Sigmoid colon (tissue), 7 donors: ENCODE data around the gene FBXW8. TPM values are rescaled to one million over a fixed set of nuclear protein-coding genes. Genes with fewer than 3 reads are reported as not detected.

Experiments
- DNase-seq: peaks from one replicate; pipeline ENCODE4 v3.0.0-alpha.2; 2019
- H3K27ac ChIP-seq, 4 donors: fragments of 200-600 bp; sonication (generic); one replicate each; pipeline ENCODE4 v1.5.1; 2016 to 2019; ENCODE audit warnings: mild to moderate bottlenecking in 1 of 4
- H3K27me3 ChIP-seq, 3 donors: fragments of 200-600 bp; sonication (generic); one replicate each; pipeline ENCODE4 v1.5.1; 2019; ENCODE audit warnings: mild to moderate bottlenecking in 1 of 3
- H3K36me3 ChIP-seq, 4 donors: fragments of 200-600 bp; sonication (generic); one replicate each; pipeline ENCODE4 v1.5.1; 2016 to 2019
- H3K4me1 ChIP-seq, 4 donors: fragments of 200-600 bp; sonication (generic); one replicate each; pipeline ENCODE4 v1.5.1; 2017 to 2019
- H3K4me3 ChIP-seq, 4 donors: fragments of 200-600 bp; sonication (generic); one replicate each; pipeline ENCODE4 v1.5.1; 2017 to 2019; ENCODE audit warnings: mild to moderate bottlenecking in 2 of 4, moderate library complexity in 1 of 4
- H3K9me3 ChIP-seq, 4 donors: fragments of 200-600 bp in 3 of 4; sonication (generic) in 3 of 4; one replicate each; pipeline versions ENCODE4 v1.5.1 to v1.6.1; 2013 to 2019
- CTCF ChIP-seq, 4 experiments: fragments of 450-650 bp in 3 of 4; fragments of 200-600 bp in 1 of 4; IDR thresholded peaks; one replicate each; pipeline ENCODE4 v1.5.1; 2016 to 2019; ENCODE audit warnings: antibody characterized with exemption in 4 of 4, mild to moderate bottlenecking in 3 of 4, moderate library complexity in 2 of 4
- EP300 ChIP-seq, 4 donors: sonication (generic); formaldehyde crosslinking; IDR thresholded peaks; one replicate each; pipeline ENCODE4 v1.6.1; 2017; ENCODE audit warnings: antibody characterized with exemption in 4 of 4
- POLR2A ChIP-seq, 2 donors: fragments of 450-650 bp; IDR thresholded peaks; one replicate each; pipeline ENCODE4 v1.6.1; 2016; ENCODE audit warnings: antibody characterized with exemption in 2 of 2, mild to moderate bottlenecking in 2 of 2, moderate library complexity in 2 of 2
- POLR2AphosphoS5 ChIP-seq, 4 donors: sonication (generic); formaldehyde crosslinking; IDR thresholded peaks; one replicate each; pipeline ENCODE4 v1.6.1; 2017; ENCODE audit warnings: antibody characterized with exemption in 4 of 4
- WGBS, 2 donors: extraction: QIAGEN DNeasy Blood & Tissue Kit; methylation state at CpG; one replicate each; pipeline ENCODE4 v1.1.7; 2013; 5-methylcytosine and 5-hydroxymethylcytosine counted together
- intact Hi-C: fragments of 100-400 bp; cut with DNase I; formaldehyde crosslinking; loops from one replicate; pipeline ENCODE4 v1.15.1; 2023
- polyA plus RNA-seq, 3 donors: library from polyadenylated mRNA; stranded (reverse); fragments of 200-250 nt; gene quantifications; one replicate each; pipeline ENCODE4 v1.2.3, GENCODE V29; 2013
- total RNA-seq, 4 donors: library from RNA; depleted of rRNA; stranded (reverse); fragments of >200 nt; gene quantifications; one replicate each; pipeline ENCODE4 v1.1.0, GENCODE V29; 2016
- donor health status: healthy with polysubstance abuse.
- donor health status: Bipolar disorder and iron deficiency.
- donor health status: healthy.

The FBXW8 gene
- total and polyA plus RNA-seq, 7 donors, result 2.3 to 19.1 (median 7.7) TPM

- Histone ChIP-seq H3K4me3 (no peak overlapping the region), H3K36me3 (peaks cover 0 to 20% (median 5%) of the 10 kb centered on the region in 4 donors), H3K27me3 (no peaks in the 10 kb centered on the region), H3K4me1 (peaks cover 0 to 38% (median 32%) of the 10 kb centered on the region in 4 donors), H3K9me3 (no peaks in the 10 kb centered on the region), H3K27ac (no peak overlapping the region)
- WGBS, 2 donors, result 82 to 90% methylated on average over 2 of the region's 2 CpGs
- no peak for DNase-seq
- intact Hi-C loops, result no loop called here
- TF ChIP-seq EP300 (IDR thresholded peaks at IDR 0.05), result no peak
- no peak for TF ChIP-seq POLR2A (IDR thresholded peaks at IDR 0.05)
- TF ChIP-seq POLR2AphosphoS5 (IDR thresholded peaks at IDR 0.05), result no peak
- TF ChIP-seq CTCF (IDR thresholded peaks at IDR 0.05), result no peak
Measured at GRCh38 chr12:116933091-116933490, 22.3 kb downstream of the FBXW8 start.

GRCh38 chr12:116933512-116934246 is 22.9 kb downstream of the FBXW8 start:
- DNase-seq, result no peak
- TF ChIP-seq POLR2AphosphoS5 (IDR thresholded peaks at IDR 0.05), result no peak
- TF ChIP-seq EP300 (IDR thresholded peaks at IDR 0.05), result no peak
- no peak for TF ChIP-seq POLR2A (IDR thresholded peaks at IDR 0.05)
- no peak for TF ChIP-seq CTCF (IDR thresholded peaks at IDR 0.05)
- H3K9me3 ChIP-seq, result no peaks in the 10 kb centered on the region
- peaks cover 0 to 39% (median 38%) of the 10 kb centered on the region in 4 donors for H3K4me1 ChIP-seq
- intact Hi-C loops, result no loop called here
- no peaks in the 10 kb centered on the region for H3K27me3 ChIP-seq
- H3K36me3 ChIP-seq, result peaks cover 0 to 15% (median 5%) of the 10 kb centered on the region in 4 donors
- WGBS, 2 donors, result 82 to 87% methylated on average over 3 of the region's 3 CpGs
- H3K4me3 ChIP-seq, result no peak overlapping the region
- H3K27ac ChIP-seq, result no peak overlapping the region

GRCh38 chr12:116934908-116935705 is 24.4 kb downstream of the FBXW8 start:
- Histone ChIP-seq H3K4me1 (peaks cover 0 to 39% (median 39%) of the 10 kb centered on the region in 4 donors), H3K27ac (no peak overlapping the region), H3K9me3 (no peaks in the 10 kb centered on the region), H3K27me3 (no peaks in the 10 kb centered on the region), H3K4me3 (no peak overlapping the region), H3K36me3 (peaks cover 0 to under 1% (median 0%) of the 10 kb centered on the region in 4 donors)
- no peak for DNase-seq
- no peak for TF ChIP-seq POLR2A (IDR thresholded peaks at IDR 0.05)
- WGBS, 2 donors, result 79 to 85% methylated on average over 4 of the region's 4 CpGs
- intact Hi-C loops, result no loop called here

GRCh38 chr12:116937640-116938039 is 26.9 kb downstream of the FBXW8 start:
- no peaks in the 10 kb centered on the region for H3K27me3 ChIP-seq
- peak overlapping the region in 2 of 4 donors; percentile 52 to 59 for H3K27ac ChIP-seq
- intact Hi-C loops, result no loop called here
- no peak overlapping the region for H3K4me3 ChIP-seq
- DNase-seq, result no peak
- H3K36me3 ChIP-seq, result no peaks in the 10 kb centered on the region
- no peaks in the 10 kb centered on the region for H3K9me3 ChIP-seq
- peaks cover 0 to 38% (median 36%) of the 10 kb centered on the region in 4 donors for H3K4me1 ChIP-seq
- WGBS, 2 donors, result 18 to 46% methylated on average over 1 of the region's 1 CpG
- TF ChIP-seq EP300 (IDR thresholded peaks at IDR 0.05) (no peak), POLR2AphosphoS5 (IDR thresholded peaks at IDR 0.05) (peak in 1 of 4 donors; percentile 28)

- Histone ChIP-seq H3K9me3 (no peaks in the 10 kb centered on the region), H3K27ac (no peak overlapping the region), H3K27me3 (no peaks in the 10 kb centered on the region), H3K4me1 (peaks cover 0 to 26% (median 19%) of the 10 kb centered on the region in 4 donors), H3K4me3 (no peak overlapping the region), H3K36me3 (no peaks in the 10 kb centered on the region)
- TF ChIP-seq EP300 (IDR thresholded peaks at IDR 0.05), result no peak
- TF ChIP-seq CTCF (IDR thresholded peaks at IDR 0.05), result no peak
- TF ChIP-seq POLR2A (IDR thresholded peaks at IDR 0.05), result no peak
- TF ChIP-seq POLR2AphosphoS5 (IDR thresholded peaks at IDR 0.05), result no peak
- DNase-seq, result no peak
- intact Hi-C loops, result no loop called here
- 93 to 96% methylated on average over 3 of the region's 3 CpGs for WGBS, 2 donors
Measured at GRCh38 chr12:116939734-116940133, 29.0 kb downstream of the FBXW8 start.
